CD8-positive, alpha-beta memory T cell (primary cell): ENCODE measurements around the gene DGKD. TPM values are rescaled to one million over a fixed set of nuclear protein-coding genes. Genes with fewer than 3 reads are reported as not detected.

Source experiments
- CTCF ChIA-PET: fragments of 350-600 bp; sonication (Branson Sonifier 250); formaldehyde crosslinking; loops from one replicate; lab custom pipeline; 2021; ENCODE audit warnings: antibody characterized with exemption; lab: Charles Lee
- POLR2A ChIA-PET: fragments of 350-600 bp; sonication (Branson Sonifier 250); formaldehyde crosslinking; loops from one replicate; lab custom pipeline; 2021; ENCODE audit warnings: antibody characterized with exemption; lab: Charles Lee
- DNase-seq, 5 donors: peaks; one replicate each; pipeline versions ENCODE4 v3.0.0 to v3.0.0-alpha.2; 2020 to 2022; ENCODE audit warnings: mixed read lengths in 1 of 5
- H3K27ac ChIP-seq: one replicate; pipeline ENCODE4 v1.7.0; 2013; ENCODE audit warnings: low read depth, mild to moderate bottlenecking, low read length, moderate library complexity
- H3K27me3 ChIP-seq: 2 replicates; pipeline ENCODE4 v1.7.0; 2013; ENCODE audit warnings: low read length, mild to moderate bottlenecking; ENCODE audit not compliant: insufficient read depth, poor library complexity, severe bottlenecking
- H3K36me3 ChIP-seq: 2 replicates; pipeline ENCODE4 v1.7.0; 2013; ENCODE audit warnings: mild to moderate bottlenecking, low read length, moderate library complexity; ENCODE audit not compliant: insufficient read depth
- H3K4me1 ChIP-seq: 2 replicates; pipeline ENCODE4 v1.7.0; 2013; ENCODE audit warnings: mild to moderate bottlenecking, low read length, moderate library complexity; ENCODE audit not compliant: insufficient read depth
- H3K4me3 ChIP-seq: 2 replicates; pipeline ENCODE4 v1.7.0; 2013; ENCODE audit warnings: mild to moderate bottlenecking, low read length
- H3K9me3 ChIP-seq: 2 replicates; pipeline ENCODE4 v1.7.0; 2013; ENCODE audit warnings: mild to moderate bottlenecking, low read length
- H3K27ac Mint-ChIP-seq, 8 donors: one replicate each; pipeline ENCODE4 v1.8.0; 2020 to 2021; ENCODE audit warnings: mixed read lengths in 8 of 8, mild to moderate bottlenecking in 6 of 8, inconsistent platforms in 3 of 8, moderate library complexity in 3 of 8
- H3K27me3 Mint-ChIP-seq, 2 donors: one replicate each; pipeline ENCODE4 v1.8.0; 2020 to 2021; ENCODE audit warnings: mixed read lengths in 2 of 2, mild to moderate bottlenecking in 1 of 2, moderate library complexity in 1 of 2
- H3K36me3 Mint-ChIP-seq, 3 donors: one replicate each; pipeline ENCODE4 v1.8.0; 2020 to 2021; ENCODE audit warnings: mixed read lengths in 3 of 3, inconsistent platforms in 1 of 3, mild to moderate bottlenecking in 1 of 3
- H3K4me1 Mint-ChIP-seq, 3 donors: one replicate each; pipeline ENCODE4 v1.8.0; 2020 to 2021; ENCODE audit warnings: mixed read lengths in 3 of 3, inconsistent platforms in 1 of 3, mild to moderate bottlenecking in 1 of 3
- H3K4me3 Mint-ChIP-seq, 7 donors: one replicate each; pipeline ENCODE4 v1.8.0; 2020 to 2021; ENCODE audit warnings: mixed read lengths in 7 of 7, mild to moderate bottlenecking in 6 of 7, moderate library complexity in 4 of 7, inconsistent platforms in 2 of 7
- H3K9me3 Mint-ChIP-seq, 5 donors: one replicate each; pipeline ENCODE4 v1.8.0; 2020 to 2022; ENCODE audit warnings: mixed read lengths in 5 of 5, mild to moderate bottlenecking in 3 of 5, moderate library complexity in 2 of 5, inconsistent platforms in 1 of 5
- polyA plus RNA-seq: library from polyadenylated mRNA; unstranded; fragments of 300-500 nt; fragmentation: Illumina TruSeq; gene quantifications from one replicate; pipeline ENCODE4 v1.2.3, GENCODE V29; 2021
- total RNA-seq, 2 experiments: library from RNA; stranded (reverse); gene quantifications; one replicate each; pipeline ENCODE4 v1.2.3, GENCODE V29; 2021

The DGKD gene
- total and polyA plus RNA-seq, 3 experiments from 2014 or later = 32.6 to 61.9 (median 54.2) TPM

DNA sequence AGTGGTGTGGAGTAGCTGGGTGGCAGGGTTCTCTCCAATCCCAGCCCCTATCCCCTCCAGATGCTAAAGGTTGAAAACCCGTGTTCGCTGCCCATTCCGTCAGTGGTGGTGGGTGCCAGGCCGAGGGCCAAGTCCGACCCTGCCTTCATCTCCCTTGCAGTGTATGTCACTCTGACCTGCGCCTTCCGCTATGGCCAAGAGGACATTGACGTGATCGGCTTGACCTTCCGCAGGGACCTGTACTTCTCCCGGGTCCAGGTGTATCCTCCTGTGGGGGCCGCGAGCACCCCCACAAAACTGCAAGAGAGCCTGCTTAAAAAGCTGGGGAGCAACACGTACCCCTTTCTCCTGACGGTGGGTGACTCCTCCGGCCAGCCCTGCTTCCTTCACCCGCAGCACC, 33.8 kb upstream of the DGKD start:
- POLR2A ChIA-PET = no interaction called here
- no peak for DNase-seq
- Histone ChIP-seq H3K27me3 (no peaks in the 10 kb centered on the region), H3K4me1 (no peaks in the 10 kb centered on the region), H3K36me3 (no peaks in the 10 kb centered on the region), H3K4me3 (no peak overlapping the region), H3K27ac (no peak overlapping the region), H3K9me3 (no peaks in the 10 kb centered on the region)
- CTCF ChIA-PET = interaction anchor here (1.4 kb wide), 1 partner anchor 8 kb away, joined by 3 read pairs; no protein-coding TSS in a partner anchor
- peaks cover 9 to 21% (median 16%) of the 10 kb centered on the region in 3 donors for H3K4me1 Mint-ChIP-seq
- no peak overlapping the region for H3K4me3 Mint-ChIP-seq
- peaks cover 0 to 2% (median 0%) of the 10 kb centered on the region in 5 donors for H3K9me3 Mint-ChIP-seq
- H3K36me3 Mint-ChIP-seq = peaks cover 0 to 2% (median 0%) of the 10 kb centered on the region in 3 donors
- H3K27me3 Mint-ChIP-seq = peaks cover 3 to 9% of the 10 kb centered on the region in 2 donors
- peak overlapping the region in 1 of 8 donors; percentile 8 for H3K27ac Mint-ChIP-seq

DNA sequence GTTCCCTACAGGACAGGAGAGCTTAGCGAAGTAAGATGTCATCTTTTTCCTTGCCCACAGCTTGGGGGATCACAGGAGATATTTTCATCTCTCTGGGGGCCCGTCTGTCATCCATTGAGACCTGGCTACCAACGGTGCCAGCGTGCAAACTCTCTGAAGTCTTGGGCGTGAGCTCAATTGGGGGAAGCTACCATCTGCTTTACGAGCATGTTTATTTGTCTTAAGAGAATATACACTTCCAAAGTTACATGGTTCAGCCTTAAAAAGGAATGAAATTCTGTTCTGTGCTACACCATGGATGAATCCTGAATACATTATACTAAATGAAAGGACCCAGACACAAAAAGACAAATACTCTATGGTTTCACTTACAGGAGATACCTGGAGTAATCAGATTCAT, 33.1 kb upstream of the DGKD start:
- ChIA-PET CTCF (interaction anchor here (1.4 kb wide), 2 partner anchors 8 to 10 kb away, joined by 3 to 4 read pairs; no protein-coding TSS in a partner anchor), POLR2A (no interaction called here)
- no peak overlapping the region for H3K4me3 ChIP-seq
- H3K4me1 ChIP-seq = no peaks in the 10 kb centered on the region
- no peaks in the 10 kb centered on the region for H3K9me3 ChIP-seq
- H3K36me3 ChIP-seq = no peaks in the 10 kb centered on the region
- Mint-ChIP-seq H3K27me3 (peaks cover 3 to 9% of the 10 kb centered on the region in 2 donors), H3K4me3 (peak overlapping the region in 2 of 7 donors; percentile 5 to 35), H3K4me1 (peaks cover 9 to 21% (median 16%) of the 10 kb centered on the region in 3 donors), H3K9me3 (peaks cover 0 to 2% (median 0%) of the 10 kb centered on the region in 5 donors), H3K36me3 (peaks cover 0 to 2% (median 0%) of the 10 kb centered on the region in 3 donors), H3K27ac (peak overlapping the region in 3 of 8 donors; percentile 5 to 48 (median 38))
- DNase-seq = no peak
- H3K27me3 ChIP-seq = no peaks in the 10 kb centered on the region
- no peak overlapping the region for H3K27ac ChIP-seq

DNA sequence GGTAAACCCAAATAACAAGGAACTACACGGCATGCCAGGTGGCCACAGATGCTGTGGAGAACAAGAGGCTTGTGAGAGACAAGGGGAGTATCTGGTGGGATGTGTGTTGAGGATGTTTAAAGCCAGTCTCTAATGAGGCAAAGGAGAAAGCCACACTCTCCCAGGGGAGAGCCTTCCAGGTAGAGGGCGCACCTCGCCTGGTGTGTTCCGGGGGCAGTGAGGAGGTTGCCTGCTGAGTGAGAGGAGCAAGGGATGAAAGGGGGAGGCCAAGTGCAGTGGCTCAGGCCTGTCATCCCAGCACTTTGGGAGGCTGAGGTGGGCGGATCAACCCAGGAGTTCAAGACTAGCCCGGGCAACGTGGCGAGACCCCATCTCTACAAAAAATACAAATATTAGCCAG, 30.4 kb upstream of the DGKD start:
- Mint-ChIP-seq H3K9me3 (peaks cover 0 to 2% (median 0%) of the 10 kb centered on the region in 5 donors), H3K27ac (peak overlapping the region in 3 of 8 donors; percentile 8 to 81 (median 47)), H3K36me3 (peaks cover 0 to 2% (median 0%) of the 10 kb centered on the region in 3 donors), H3K4me3 (no peak overlapping the region), H3K4me1 (peaks cover 9 to 21% (median 17%) of the 10 kb centered on the region in 3 donors), H3K27me3 (peaks cover 0 to 2% of the 10 kb centered on the region in 2 donors)
- Histone ChIP-seq H3K36me3 (no peaks in the 10 kb centered on the region), H3K27ac (no peak overlapping the region), H3K27me3 (no peaks in the 10 kb centered on the region), H3K4me3 (no peak overlapping the region), H3K4me1 (no peaks in the 10 kb centered on the region), H3K9me3 (no peaks in the 10 kb centered on the region)
- CTCF ChIA-PET = interaction anchor here (1.1 kb wide), 1 partner anchor 270 kb away, joined by 3 read pairs; no protein-coding TSS in a partner anchor
- DNase-seq = no peak
- POLR2A ChIA-PET = interaction anchor here (0.6 kb wide), 1 partner anchor 36 kb away, joined by 3 read pairs; no protein-coding TSS in a partner anchor

DNA sequence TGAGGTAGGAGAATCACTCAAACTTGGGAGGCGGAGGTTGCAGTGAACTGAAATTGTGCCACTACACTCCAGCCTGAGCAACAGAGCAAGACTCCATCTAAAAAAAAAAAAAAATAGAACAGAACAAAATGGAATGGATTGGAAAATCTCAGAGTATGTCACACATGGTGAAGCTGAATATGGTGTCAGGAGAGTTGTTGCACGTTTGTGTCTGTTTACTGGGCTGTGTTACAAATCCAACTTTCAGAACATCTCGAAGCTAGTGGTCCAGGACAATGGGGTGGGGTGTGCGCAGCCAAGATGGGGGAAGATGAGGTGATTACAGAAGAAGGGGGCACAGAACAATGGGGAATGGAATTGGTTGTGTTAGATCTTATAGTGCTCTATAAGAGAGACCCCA, 29.0 kb upstream of the DGKD start:
- Histone ChIP-seq H3K4me1 (peaks cover 8% of the 10 kb centered on the region), H3K36me3 (no peaks in the 10 kb centered on the region), H3K4me3 (no peak overlapping the region), H3K9me3 (no peaks in the 10 kb centered on the region), H3K27me3 (no peaks in the 10 kb centered on the region), H3K27ac (no peak overlapping the region)
- H3K27ac Mint-ChIP-seq = peak overlapping the region in 1 of 8 donors; percentile 74
- ChIA-PET CTCF (interaction anchor here (0.9 kb wide), 1 partner anchor 58 kb away, joined by 4 read pairs; no protein-coding TSS in a partner anchor), POLR2A (interaction anchor here (0.6 kb wide), 1 partner anchor 28 kb away, joined by 12 read pairs; no protein-coding TSS in a partner anchor)
- no peaks in the 10 kb centered on the region for H3K27me3 Mint-ChIP-seq
- peaks cover 0 to 2% (median 0%) of the 10 kb centered on the region in 3 donors for H3K36me3 Mint-ChIP-seq
- H3K4me1 Mint-ChIP-seq = peaks cover 20 to 32% (median 22%) of the 10 kb centered on the region in 3 donors
- no peak overlapping the region for H3K4me3 Mint-ChIP-seq
- H3K9me3 Mint-ChIP-seq = peaks cover 0 to 2% (median 0%) of the 10 kb centered on the region in 5 donors
- DNase-seq = no peak

DNA sequence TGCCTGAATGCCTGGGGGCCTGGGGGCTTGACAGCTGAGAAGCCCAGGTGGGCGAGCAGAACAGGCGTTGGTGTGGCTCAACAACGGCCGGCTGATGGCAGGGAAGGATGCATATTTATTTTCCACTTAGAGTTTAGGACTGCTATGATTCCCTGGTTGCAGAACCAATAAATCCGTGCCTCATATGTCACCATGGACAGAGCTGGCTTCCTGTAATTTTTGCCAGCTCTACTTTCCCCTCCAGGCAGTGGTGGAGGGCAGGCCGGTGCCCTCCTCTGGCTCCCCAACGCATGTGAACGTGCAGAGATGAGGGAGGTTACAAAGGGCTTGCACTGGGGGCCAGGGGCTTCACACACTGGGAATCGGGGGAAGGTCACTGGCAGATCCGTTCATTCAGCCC, 28.5 kb upstream of the DGKD start:
- Histone ChIP-seq H3K36me3 (no peaks in the 10 kb centered on the region), H3K4me1 (peaks cover 13% of the 10 kb centered on the region), H3K27me3 (no peaks in the 10 kb centered on the region), H3K4me3 (no peak overlapping the region), H3K9me3 (no peaks in the 10 kb centered on the region), H3K27ac (no peak overlapping the region)
- ChIA-PET POLR2A (interaction anchor here (0.6 kb wide), 1 partner anchor 28 kb away, joined by 12 read pairs; no protein-coding TSS in a partner anchor), CTCF (interaction anchor here (0.9 kb wide), 1 partner anchor 58 kb away, joined by 4 read pairs; no protein-coding TSS in a partner anchor)
- Mint-ChIP-seq H3K36me3 (peaks cover 0 to 2% (median 0%) of the 10 kb centered on the region in 3 donors), H3K27me3 (no peaks in the 10 kb centered on the region), H3K27ac (peak overlapping the region in 2 of 8 donors; percentile 29 to 74), H3K9me3 (peaks cover 0 to 2% (median 0%) of the 10 kb centered on the region in 5 donors), H3K4me1 (peaks cover 20 to 35% (median 22%) of the 10 kb centered on the region in 3 donors), H3K4me3 (no peak overlapping the region)
- DNase-seq = no peak

DNA sequence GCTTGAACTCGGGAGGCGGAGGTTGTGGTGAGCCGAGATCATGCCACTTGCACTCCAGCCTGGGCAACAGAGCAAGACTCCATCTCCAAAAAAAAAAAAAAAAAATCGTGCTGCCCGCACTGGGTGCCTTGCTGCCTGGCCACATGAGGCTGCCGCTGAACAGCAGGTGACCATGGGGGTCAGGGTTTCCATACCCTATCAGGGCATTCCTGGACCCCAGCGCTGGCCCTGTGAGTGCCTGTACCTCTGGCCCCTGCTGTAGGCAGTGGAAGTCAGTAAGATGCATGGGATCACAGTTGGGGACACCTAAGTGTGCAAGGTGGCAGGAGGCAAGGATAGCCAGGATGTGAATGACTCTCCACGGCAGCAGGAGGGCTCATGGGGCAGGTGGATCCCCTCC, 27.8 kb upstream of the DGKD start:
- H3K36me3 ChIP-seq = no peaks in the 10 kb centered on the region
- H3K4me1 Mint-ChIP-seq = peaks cover 25 to 38% (median 26%) of the 10 kb centered on the region in 3 donors
- ChIA-PET CTCF (no interaction called here), POLR2A (no interaction called here)
- DNase-seq = no peak
- H3K4me3 Mint-ChIP-seq = no peak overlapping the region
- H3K27ac ChIP-seq = no peak overlapping the region
- H3K27me3 Mint-ChIP-seq = no peaks in the 10 kb centered on the region
- no peaks in the 10 kb centered on the region for H3K9me3 ChIP-seq
- H3K4me3 ChIP-seq = no peak overlapping the region
- H3K36me3 Mint-ChIP-seq = peaks cover 0 to 2% (median 0%) of the 10 kb centered on the region in 3 donors
- no peak overlapping the region for H3K27ac Mint-ChIP-seq
- peaks cover 0 to 2% (median 0%) of the 10 kb centered on the region in 5 donors for H3K9me3 Mint-ChIP-seq
- H3K4me1 ChIP-seq = peaks cover 20% of the 10 kb centered on the region
- H3K27me3 ChIP-seq = no peaks in the 10 kb centered on the region

DNA sequence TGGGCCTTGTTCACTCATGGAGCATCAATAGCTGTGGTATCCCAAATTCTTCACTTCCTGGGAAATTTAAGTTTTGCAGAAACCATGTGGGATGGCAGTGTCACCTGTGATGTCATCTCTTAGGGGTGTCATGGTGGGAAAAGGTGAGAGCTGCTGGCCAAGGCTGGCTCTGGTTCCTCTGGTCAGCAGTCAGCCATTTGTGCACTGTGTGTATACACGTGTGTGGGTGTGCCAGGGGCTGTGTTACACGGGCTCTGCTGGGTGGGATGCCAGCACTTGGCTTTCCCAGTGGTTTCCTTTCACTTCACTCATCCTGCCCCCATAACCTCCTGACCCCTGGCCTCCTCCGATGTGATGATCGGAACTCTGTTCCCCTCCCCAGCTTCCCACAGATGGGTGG, 25.4 kb upstream of the DGKD start:
- Mint-ChIP-seq H3K27ac (peak overlapping the region in 3 of 8 donors; percentile 69 to 71 (median 70)), H3K27me3 (no peaks in the 10 kb centered on the region), H3K36me3 (peaks cover 0 to 4% (median 0%) of the 10 kb centered on the region in 3 donors), H3K4me3 (no peak overlapping the region), H3K9me3 (peaks cover 0 to 2% (median 0%) of the 10 kb centered on the region in 5 donors), H3K4me1 (peaks cover 32 to 42% (median 37%) of the 10 kb centered on the region in 3 donors)
- no peak overlapping the region for H3K4me3 ChIP-seq
- H3K4me1 ChIP-seq = peaks cover 45% of the 10 kb centered on the region
- no peak overlapping the region for H3K27ac ChIP-seq
- CTCF ChIA-PET = interaction anchor here (0.9 to 1.2 kb wide), 2 partner anchors 9 to 25 kb away, joined by 3 to 4 read pairs; partner anchors contain the start of gene DGKD
- H3K9me3 ChIP-seq = no peaks in the 10 kb centered on the region
- H3K36me3 ChIP-seq = no peaks in the 10 kb centered on the region
- H3K27me3 ChIP-seq = no peaks in the 10 kb centered on the region
- DNase-seq = no peak
- POLR2A ChIA-PET = no interaction called here
